Hepatocyte (in vitro differentiated cells): ENCODE results near the gene PKD2L2.

ENCODE experiments used
- EZH2 ChIP-seq: fragments of 200-600 bp; sonication (generic); IDR thresholded peaks from 2 replicates; pipeline ENCODE4 v1.6.1; 2016; ENCODE audit warnings: antibody characterized with exemption, mild to moderate bottlenecking, borderline replicate concordance
- TF ChIP-seq, protein P1 (sequence below): fragments of 200-600 bp; sonication (generic); IDR thresholded peaks from 2 replicates; pipeline ENCODE4 v1.5.1; 2016; ENCODE audit warnings: antibody characterized with exemption, mild to moderate bottlenecking; ENCODE audit not compliant: poor library complexity

DNA sequence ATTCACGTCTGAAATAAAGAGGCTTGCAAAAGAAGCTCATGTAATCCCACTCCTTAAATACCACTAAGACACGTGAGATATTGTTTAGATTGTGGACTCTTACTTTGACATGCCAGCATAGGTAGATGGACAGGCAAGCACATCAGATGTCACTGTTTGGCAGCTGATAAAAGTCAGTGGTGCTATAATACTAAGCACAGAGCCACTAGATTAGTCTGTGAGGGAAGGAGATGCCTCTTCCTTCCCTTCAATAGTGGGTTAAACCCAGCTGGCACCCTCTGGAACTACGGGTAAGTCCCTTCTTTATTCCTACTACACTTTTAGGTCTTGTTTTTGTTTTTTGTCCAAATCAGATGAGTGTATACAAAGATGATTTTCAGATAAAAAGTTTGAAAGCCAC, 21.6 kb upstream of the PKD2L2 start, which contains the start of gene MYOT:
- TF ChIP-seq, protein P1, sequence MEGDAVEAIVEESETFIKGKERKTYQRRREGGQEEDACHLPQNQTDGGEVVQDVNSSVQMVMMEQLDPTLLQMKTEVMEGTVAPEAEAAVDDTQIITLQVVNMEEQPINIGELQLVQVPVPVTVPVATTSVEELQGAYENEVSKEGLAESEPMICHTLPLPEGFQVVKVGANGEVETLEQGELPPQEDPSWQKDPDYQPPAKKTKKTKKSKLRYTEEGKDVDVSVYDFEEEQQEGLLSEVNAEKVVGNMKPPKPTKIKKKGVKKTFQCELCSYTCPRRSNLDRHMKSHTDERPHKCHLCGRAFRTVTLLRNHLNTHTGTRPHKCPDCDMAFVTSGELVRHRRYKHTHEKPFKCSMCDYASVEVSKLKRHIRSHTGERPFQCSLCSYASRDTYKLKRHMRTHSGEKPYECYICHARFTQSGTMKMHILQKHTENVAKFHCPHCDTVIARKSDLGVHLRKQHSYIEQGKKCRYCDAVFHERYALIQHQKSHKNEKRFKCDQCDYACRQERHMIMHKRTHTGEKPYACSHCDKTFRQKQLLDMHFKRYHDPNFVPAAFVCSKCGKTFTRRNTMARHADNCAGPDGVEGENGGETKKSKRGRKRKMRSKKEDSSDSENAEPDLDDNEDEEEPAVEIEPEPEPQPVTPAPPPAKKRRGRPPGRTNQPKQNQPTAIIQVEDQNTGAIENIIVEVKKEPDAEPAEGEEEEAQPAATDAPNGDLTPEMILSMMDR = no peak
- TF ChIP-seq EZH2 = no peak
